ENCODE measurements around the gene NDE1.

DNA sequence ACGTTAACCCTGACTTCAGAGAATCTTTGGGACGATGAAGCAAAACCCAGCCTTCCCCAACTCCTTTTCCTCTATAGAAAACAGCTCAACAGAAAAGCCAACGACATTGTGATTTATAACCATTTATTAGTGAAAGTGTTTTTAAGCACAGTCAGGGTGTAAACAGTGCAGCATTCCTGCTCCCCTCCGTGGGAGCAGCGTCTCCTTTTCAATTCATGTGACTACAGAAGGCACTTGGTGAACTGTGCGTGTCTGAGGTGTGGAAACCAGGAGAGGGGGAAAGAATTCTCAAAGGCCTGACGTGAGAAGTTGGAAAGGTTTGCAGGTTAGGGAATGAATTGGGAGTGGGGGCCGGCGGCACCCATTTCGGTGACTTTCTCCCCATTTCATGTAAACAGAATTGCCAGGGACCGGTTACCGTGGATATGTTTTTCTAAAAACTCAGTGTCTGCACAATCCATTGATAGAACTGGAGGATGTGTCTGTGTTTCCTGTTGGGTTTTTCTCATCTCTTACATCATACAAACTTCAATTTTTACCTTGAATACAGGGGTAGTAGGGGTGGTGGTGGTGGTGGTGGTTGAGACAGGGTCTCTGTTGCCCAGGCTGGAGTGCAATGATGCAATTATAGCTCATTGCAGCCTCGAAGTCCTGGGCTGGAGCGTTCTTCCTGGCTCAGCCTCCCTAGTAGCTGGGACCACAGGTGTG is 53.1 kb downstream of the NDE1 start:
- TF ChIP-seq POLR2A (IDR thresholded peaks at IDR 0.05): no peak
- TF ChIP-seq, protein P1, sequence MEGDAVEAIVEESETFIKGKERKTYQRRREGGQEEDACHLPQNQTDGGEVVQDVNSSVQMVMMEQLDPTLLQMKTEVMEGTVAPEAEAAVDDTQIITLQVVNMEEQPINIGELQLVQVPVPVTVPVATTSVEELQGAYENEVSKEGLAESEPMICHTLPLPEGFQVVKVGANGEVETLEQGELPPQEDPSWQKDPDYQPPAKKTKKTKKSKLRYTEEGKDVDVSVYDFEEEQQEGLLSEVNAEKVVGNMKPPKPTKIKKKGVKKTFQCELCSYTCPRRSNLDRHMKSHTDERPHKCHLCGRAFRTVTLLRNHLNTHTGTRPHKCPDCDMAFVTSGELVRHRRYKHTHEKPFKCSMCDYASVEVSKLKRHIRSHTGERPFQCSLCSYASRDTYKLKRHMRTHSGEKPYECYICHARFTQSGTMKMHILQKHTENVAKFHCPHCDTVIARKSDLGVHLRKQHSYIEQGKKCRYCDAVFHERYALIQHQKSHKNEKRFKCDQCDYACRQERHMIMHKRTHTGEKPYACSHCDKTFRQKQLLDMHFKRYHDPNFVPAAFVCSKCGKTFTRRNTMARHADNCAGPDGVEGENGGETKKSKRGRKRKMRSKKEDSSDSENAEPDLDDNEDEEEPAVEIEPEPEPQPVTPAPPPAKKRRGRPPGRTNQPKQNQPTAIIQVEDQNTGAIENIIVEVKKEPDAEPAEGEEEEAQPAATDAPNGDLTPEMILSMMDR (IDR thresholded peaks at IDR 0.05 in 4 of 5, conservative IDR thresholded peaks at IDR 0.05 in 1 of 5): no peak

Measured in gastrocnemius medialis (tissue), 4 donors.